CD14-positive monocyte (primary cell): ENCODE results near the gene SULT2B1. TPM values are rescaled to one million over a fixed set of nuclear protein-coding genes. Genes with fewer than 3 reads are reported as not detected.
A peak's percentile ranks its signal among the peaks of the same experiment; 100 is the strongest.

ENCODE experiments used
- DNase-seq, 3 donors: peaks; one replicate each; pipeline ENCODE4 v3.0.0-alpha.2; 2011 to 2022
- H2AFZ ChIP-seq: 2 replicates; pipeline ENCODE4 v1.6.0; 2012; ENCODE audit warnings: mild to moderate bottlenecking, low read depth, low read length, inconsistent platforms; ENCODE audit not compliant: insufficient read depth, poor library complexity, severe bottlenecking
- H3K27ac ChIP-seq, 2 donors: 1 replicate in 1 of 2; 2 replicates in 1 of 2; pipeline ENCODE4 v1.5.1; 2012 to 2013; ENCODE audit warnings: low read length in 2 of 2, control low read depth in 1 of 2, inconsistent platforms in 1 of 2, low read depth in 1 of 2, mild to moderate bottlenecking in 1 of 2
- H3K27me3 ChIP-seq, 2 donors: one replicate each; pipeline versions ENCODE4 v1.6.0 to v1.6.1; 2011 to 2013; ENCODE audit warnings: low read length in 2 of 2; ENCODE audit not compliant: control insufficient read depth in 2 of 2, insufficient read depth in 2 of 2
- H3K36me3 ChIP-seq, 2 donors: replicated peaks in 1 of 2; 1 replicate in 1 of 2; 2 replicates in 1 of 2; pipeline versions ENCODE4 v1.5.1 to v1.6.1; 2012 to 2013; ENCODE audit warnings: low read length in 2 of 2, control low read depth in 1 of 2, inconsistent platforms in 1 of 2, mild to moderate bottlenecking in 1 of 2; ENCODE audit not compliant: insufficient read depth in 2 of 2, control insufficient read depth in 1 of 2
- H3K4me1 ChIP-seq, 2 donors: 1 replicate in 1 of 2; 2 replicates in 1 of 2; pipeline versions ENCODE4 v1.5.1 to v1.6.1; 2012 to 2013; ENCODE audit warnings: low read length in 2 of 2, control low read depth in 1 of 2, inconsistent platforms in 1 of 2, mild to moderate bottlenecking in 1 of 2, moderate library complexity in 1 of 2; ENCODE audit not compliant: insufficient read depth in 2 of 2, control insufficient read depth in 1 of 2
- H3K4me2 ChIP-seq: replicated peaks from 2 replicates; pipeline ENCODE3; 2012; ENCODE audit warnings: low read length, moderate library complexity, mild to moderate bottlenecking; ENCODE audit not compliant: poor library complexity, severe bottlenecking; ENCODE audit errors: extremely low read depth
- H3K4me3 ChIP-seq, 3 experiments: fragments of 200-600 bp in 1 of 3; sonication (generic) in 1 of 3; replicated peaks in 1 of 3; 1 replicate in 2 of 3; 2 replicates in 1 of 3; pipeline ENCODE4 v1.5.1; 2011 to 2013; ENCODE audit warnings: low read length in 3 of 3, mild to moderate bottlenecking in 3 of 3, control low read depth in 2 of 3, low read depth in 2 of 3, inconsistent platforms in 1 of 3, moderate library complexity in 1 of 3
- H3K79me2 ChIP-seq: 2 replicates; pipeline ENCODE4 v1.6.0; 2012; ENCODE audit warnings: mild to moderate bottlenecking, control low read depth, inconsistent platforms, low read length, moderate library complexity; ENCODE audit not compliant: insufficient read depth
- H3K9ac ChIP-seq: 2 replicates; pipeline ENCODE4 v1.6.0; 2017; ENCODE audit warnings: low read length, mild to moderate bottlenecking; ENCODE audit not compliant: insufficient read depth, poor library complexity, severe bottlenecking
- H3K9me3 ChIP-seq, 2 donors: replicated peaks in 1 of 2; 1 replicate in 1 of 2; 2 replicates in 1 of 2; pipeline versions ENCODE4 v1.5.1 to v1.6.1; 2012 to 2013; ENCODE audit warnings: low read length in 2 of 2, control low read depth in 1 of 2; ENCODE audit not compliant: control insufficient read depth in 1 of 2, insufficient read depth in 1 of 2
- H4K20me1 ChIP-seq: 2 replicates; pipeline ENCODE4 v1.6.0; 2012; ENCODE audit warnings: mild to moderate bottlenecking, low read length, control low read depth, moderate library complexity; ENCODE audit not compliant: insufficient read depth
- H3K27ac Mint-ChIP-seq, 7 donors: one replicate each; pipeline ENCODE4 v1.8.0; 2020; ENCODE audit warnings: mild to moderate bottlenecking in 7 of 7, mixed read lengths in 7 of 7, moderate library complexity in 6 of 7, inconsistent platforms in 2 of 7
- H3K27me3 Mint-ChIP-seq, 3 donors: one replicate each; pipeline ENCODE4 v1.8.0; 2021 to 2022; ENCODE audit warnings: low read depth in 3 of 3, mild to moderate bottlenecking in 3 of 3, mixed read lengths in 3 of 3, moderate library complexity in 3 of 3, inconsistent platforms in 1 of 3
- H3K36me3 Mint-ChIP-seq, 2 donors: one replicate each; pipeline ENCODE4 v1.8.0; 2020; ENCODE audit warnings: mixed read lengths in 2 of 2, inconsistent platforms in 1 of 2, mild to moderate bottlenecking in 1 of 2
- H3K4me1 Mint-ChIP-seq: one replicate; pipeline ENCODE4 v1.8.0; 2020; ENCODE audit warnings: mild to moderate bottlenecking, mixed read lengths
- H3K4me3 Mint-ChIP-seq, 2 donors: one replicate each; pipeline ENCODE4 v1.8.0; 2020; ENCODE audit warnings: mild to moderate bottlenecking in 2 of 2, mixed read lengths in 2 of 2, moderate library complexity in 1 of 2
- H3K9me3 Mint-ChIP-seq, 7 donors: one replicate each; pipeline ENCODE4 v1.8.0; 2020 to 2022; ENCODE audit warnings: mixed read lengths in 7 of 7, mild to moderate bottlenecking in 6 of 7, moderate library complexity in 6 of 7, inconsistent platforms in 2 of 7
- CTCF ChIP-seq: fragments of 200-600 bp; IDR thresholded peaks from one replicate; pipeline ENCODE4 v1.8.0; 2022; ENCODE audit warnings: antibody characterized with exemption, mild to moderate bottlenecking
- WGBS: methylation state at CpG from one replicate; pipeline ENCODE4 v1.1.5; 2013; ENCODE audit warnings: missing lambda C conversion rate; ENCODE audit not compliant: insufficient coverage; 5-methylcytosine and 5-hydroxymethylcytosine counted together
- intact Hi-C, 2 donors: fragments of 100-400 bp; cut with micrococcal nuclease; formaldehyde crosslinking; loops; one replicate each; pipeline versions ENCODE4 v1.15.0 to v1.15.1; 2023
- polyA plus RNA-seq, 3 donors: library from polyadenylated mRNA; depleted of rRNA in 1 of 3; unstranded in 2 of 3; stranded (reverse) in 1 of 3; fragments of 300-500 nt in 2 of 3; fragments of >200 nt in 1 of 3; fragmentation: Illumina TruSeq in 2 of 3; gene quantifications; 1 replicate in 2 of 3; 2 replicates in 1 of 3; pipeline ENCODE4 v1.2.3, GENCODE V29; 2012 to 2021

SULT2B1 gene
- polyA plus RNA-seq, 3 donors, result 0.09 to 0.40 TPM; not detected in 1

- H3K27me3 Mint-ChIP-seq, result peaks cover 0 to 2% (median 0%) of the 10 kb centered on the region in 3 donors
- peak overlapping the region; percentile 93 to 99 (median 96) for H3K4me3 ChIP-seq
- H3K79me2 ChIP-seq, result peaks cover 49% of the 10 kb centered on the region
- H3K36me3 Mint-ChIP-seq, result peaks cover 29 to 33% of the 10 kb centered on the region in 2 donors
- peak overlapping the region; percentile 86 for H2AFZ ChIP-seq
- H3K27me3 ChIP-seq, result no peaks in the 10 kb centered on the region
- H3K4me1 Mint-ChIP-seq, result peaks cover 51% of the 10 kb centered on the region
- H3K4me3 Mint-ChIP-seq, result peak overlapping the region; percentile 94 to 97
- peak overlapping the region; percentile 95 to 99 (median 98) for H3K27ac Mint-ChIP-seq
- TF ChIP-seq CTCF, result no peak
- H3K4me2 ChIP-seq, result peak overlapping the region; percentile 96
- peak overlapping the region; percentile 93 for H3K9ac ChIP-seq
- intact Hi-C loops, result loop anchor here (2.0 kb wide), 1 partner anchor 16 kb away; no protein-coding TSS in a partner anchor
- no peak for DNase-seq
- H4K20me1 ChIP-seq, result peaks cover 41% of the 10 kb centered on the region
- H3K36me3 ChIP-seq, result peaks cover 30 to 31% of the 10 kb centered on the region in 2 donors
- H3K27ac ChIP-seq, result peak overlapping the region; percentile 82 to 93
- H3K9me3 ChIP-seq, result no peaks in the 10 kb centered on the region
- peaks cover 0 to 3% (median 0%) of the 10 kb centered on the region in 7 donors for H3K9me3 Mint-ChIP-seq
- WGBS, result 2% methylated on average over 18 of the region's 18 CpGs
- peaks cover 58 to 63% of the 10 kb centered on the region in 2 donors for H3K4me1 ChIP-seq
These were observed 66.4 kb downstream of the SULT2B1 start for GRCh38 chr19:48618278-48618915.

DNA sequence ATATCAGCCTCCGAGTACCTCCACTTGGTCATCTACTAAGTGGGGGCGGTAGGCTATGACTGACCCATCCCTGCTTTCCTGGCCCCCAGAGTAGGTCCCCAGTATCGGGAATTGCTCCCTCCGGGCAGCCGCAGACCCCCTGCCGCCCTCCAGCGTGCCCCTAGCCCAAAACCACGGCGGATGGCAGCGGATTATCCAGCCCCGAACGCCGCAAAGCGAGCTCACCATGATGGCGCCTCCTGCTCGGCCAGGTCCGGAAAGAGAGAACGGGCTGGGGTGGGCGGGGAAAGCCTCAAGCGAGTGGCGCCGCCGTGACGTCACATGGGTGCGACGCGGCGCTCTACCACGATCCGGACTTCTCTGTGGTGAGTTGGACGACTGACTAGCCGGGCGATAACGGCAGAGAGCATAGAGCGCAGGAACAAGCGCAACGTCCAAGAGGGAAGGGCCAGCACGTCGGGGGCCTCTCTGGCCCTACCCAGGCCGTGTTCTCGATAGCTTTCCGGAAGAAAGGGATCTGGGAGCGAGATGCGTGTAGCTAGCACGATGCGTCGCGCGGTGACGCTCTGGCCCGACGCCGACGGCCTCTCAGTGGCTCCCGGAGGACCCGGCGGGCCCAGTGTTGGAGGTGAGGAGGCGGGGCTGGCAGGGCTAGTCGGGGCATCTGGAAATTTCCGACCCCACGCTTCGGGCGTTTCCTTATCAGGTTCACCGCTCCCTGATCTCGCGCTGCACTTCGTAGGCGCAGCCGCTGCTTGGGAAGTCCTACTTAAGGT, 67.1 kb downstream of the SULT2B1 start, which contains the start of the genes RPL18 and SPHK2:
TSS of gene RPL18 (minus strand) at position 263 of the 776 bp plus-strand sequence. CDS start at position 228, 35 bp downstream.
TSS of gene SPHK2 (plus strand) at position 591 of the 776 bp plus-strand sequence. CDS start 1,009 bp downstream, outside the sequence.
- WGBS, result under 1% methylated on average over 69 of the region's 69 CpGs
- H3K79me2 ChIP-seq, result peaks cover 54% of the 10 kb centered on the region
- Mint-ChIP-seq H3K27me3 (no peaks in the 10 kb centered on the region), H3K27ac (peak within 1 kb of the TSS; percentile 95 to 99 (median 98)), H3K9me3 (peaks cover 0 to 3% (median 0%) of the 10 kb centered on the region in 7 donors), H3K4me1 (peaks cover 57% of the 10 kb centered on the region), H3K4me3 (peak within 1 kb of the TSS; percentile 94 to 97), H3K36me3 (peaks cover 27 to 36% of the 10 kb centered on the region in 2 donors)
- peaks cover 41% of the 10 kb centered on the region for H4K20me1 ChIP-seq
- TF ChIP-seq CTCF, result no peak
- H3K27me3 ChIP-seq, result no peaks in the 10 kb centered on the region
- intact Hi-C loops, result loop anchor here (2.0 kb wide), 1 partner anchor 16 kb away; no protein-coding TSS in a partner anchor
- no peaks in the 10 kb centered on the region for H3K9me3 ChIP-seq
- DNase-seq, result peak; percentile 97 to 99 (median 98)
- peak within 1 kb of the TSS; percentile 86 for H2AFZ ChIP-seq
- peaks cover 63 to 70% of the 10 kb centered on the region in 2 donors for H3K4me1 ChIP-seq
- peaks cover 30 to 31% of the 10 kb centered on the region in 2 donors for H3K36me3 ChIP-seq
- peak within 1 kb of the TSS; percentile 93 to 99 (median 96) for H3K4me3 ChIP-seq
- peak within 1 kb of the TSS; percentile 93 for H3K9ac ChIP-seq
- peak within 1 kb of the TSS; percentile 82 to 93 for H3K27ac ChIP-seq
- peak within 1 kb of the TSS; percentile 96 for H3K4me2 ChIP-seq
